Lower lobe of right lung (tissue), 2 donors: Measurements from ENCODE around the gene CNTN1. TPM values are rescaled to one million over a fixed set of nuclear protein-coding genes. Genes with fewer than 3 reads are reported as not detected.
"Not testable (repeated sequence)": the region's sequence is repeated elsewhere in the genome, so short reads cannot be mapped to it uniquely, and the experiment has no call there.

Source experiments
- ATAC-seq, 2 donors: fragments of 200-7000 bp; cut with Tn5 transposase; one replicate each; pipeline ENCODE4 v1.9.1; 2020 to 2022; ENCODE audit warnings: mild to moderate bottlenecking in 2 of 2, moderate library complexity in 2 of 2
- DNase-seq: peaks from one replicate; pipeline ENCODE4 v3.0.0-alpha.2; 2020
- H3K27ac ChIP-seq: fragments of 200-600 bp; one replicate; pipeline ENCODE4 v1.8.0; 2022
- H3K27me3 ChIP-seq: fragments of 200-600 bp; one replicate; pipeline ENCODE4 v1.8.0; 2022; ENCODE audit warnings: low read depth
- H3K36me3 ChIP-seq: fragments of 200-600 bp; one replicate; pipeline ENCODE4 v1.8.0; 2022; ENCODE audit warnings: mild to moderate bottlenecking
- H3K4me1 ChIP-seq: fragments of 200-600 bp; one replicate; pipeline ENCODE4 v1.8.0; 2022
- H3K4me3 ChIP-seq: fragments of 200-600 bp; one replicate; pipeline ENCODE4 v1.8.0; 2022; ENCODE audit warnings: mild to moderate bottlenecking
- H3K9me3 ChIP-seq: fragments of 200-600 bp; one replicate; pipeline ENCODE4 v1.8.0; 2022
- intact Hi-C: fragments of 100-400 bp; cut with DNase I; formaldehyde crosslinking; loops from one replicate; pipeline ENCODE4 v1.11.0; 2022
- total RNA-seq: library from RNA; stranded (reverse); fragmentation: NEBNext Ultra II Directional; extraction: Animal tissue kit (Norgen Biotek cat#: 25700); gene quantifications from one replicate; pipeline ENCODE4 v1.2.1, GENCODE V29; 2021
- TF ChIP-seq, protein P1 (sequence below): fragments of 200-600 bp; IDR thresholded peaks from one replicate; pipeline ENCODE4 v1.8.0; 2022; ENCODE audit warnings: antibody characterized with exemption, mild to moderate bottlenecking
- donor health status: DM: no; HTN: yes; CAD: no; lungs with severe emphysema.

The CNTN1 gene
- total RNA-seq, 1 donor from 2014 or later: 12.3 TPM

DNA sequence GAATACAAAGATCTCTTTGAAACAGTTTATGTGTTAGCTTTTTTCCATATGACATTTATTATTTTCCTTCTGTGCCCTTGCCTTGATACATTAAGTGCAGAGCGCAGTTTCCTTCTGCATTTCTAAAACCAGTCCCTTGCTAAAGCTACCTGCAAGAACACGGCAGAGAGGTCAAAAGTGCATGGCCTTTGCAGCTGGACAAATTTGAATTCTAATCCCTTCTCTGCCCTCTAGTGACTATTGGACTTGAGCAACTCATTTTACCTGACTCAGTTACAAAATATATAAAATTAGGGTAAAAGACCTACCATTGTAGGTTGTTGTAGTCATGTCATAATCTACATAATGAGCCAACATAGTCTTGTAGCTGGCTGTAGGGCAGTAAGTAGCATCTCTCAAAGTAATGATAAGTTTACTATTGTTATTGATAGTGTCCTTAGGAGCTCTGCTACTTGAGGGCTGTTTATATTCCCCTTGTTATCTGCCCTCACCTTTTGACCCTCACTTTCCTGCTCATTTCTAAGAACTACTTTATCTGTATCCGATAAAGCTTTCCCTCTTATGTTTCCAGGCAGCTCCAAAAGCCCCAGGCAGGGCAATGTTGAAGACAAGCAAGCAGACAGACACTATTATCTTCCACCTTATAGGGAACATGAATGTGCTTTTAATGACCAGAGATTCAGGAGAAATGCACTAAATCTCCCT lies 375.9 kb downstream of the CNTN1 start:
- no peak for DNase-seq
- Histone ChIP-seq H3K4me3 (no peak overlapping the region), H3K9me3 (no peaks in the 10 kb centered on the region), H3K27me3 (no peaks in the 10 kb centered on the region), H3K4me1 (no peaks in the 10 kb centered on the region), H3K36me3 (no peaks in the 10 kb centered on the region), H3K27ac (no peak overlapping the region)
- TF ChIP-seq, protein P1, sequence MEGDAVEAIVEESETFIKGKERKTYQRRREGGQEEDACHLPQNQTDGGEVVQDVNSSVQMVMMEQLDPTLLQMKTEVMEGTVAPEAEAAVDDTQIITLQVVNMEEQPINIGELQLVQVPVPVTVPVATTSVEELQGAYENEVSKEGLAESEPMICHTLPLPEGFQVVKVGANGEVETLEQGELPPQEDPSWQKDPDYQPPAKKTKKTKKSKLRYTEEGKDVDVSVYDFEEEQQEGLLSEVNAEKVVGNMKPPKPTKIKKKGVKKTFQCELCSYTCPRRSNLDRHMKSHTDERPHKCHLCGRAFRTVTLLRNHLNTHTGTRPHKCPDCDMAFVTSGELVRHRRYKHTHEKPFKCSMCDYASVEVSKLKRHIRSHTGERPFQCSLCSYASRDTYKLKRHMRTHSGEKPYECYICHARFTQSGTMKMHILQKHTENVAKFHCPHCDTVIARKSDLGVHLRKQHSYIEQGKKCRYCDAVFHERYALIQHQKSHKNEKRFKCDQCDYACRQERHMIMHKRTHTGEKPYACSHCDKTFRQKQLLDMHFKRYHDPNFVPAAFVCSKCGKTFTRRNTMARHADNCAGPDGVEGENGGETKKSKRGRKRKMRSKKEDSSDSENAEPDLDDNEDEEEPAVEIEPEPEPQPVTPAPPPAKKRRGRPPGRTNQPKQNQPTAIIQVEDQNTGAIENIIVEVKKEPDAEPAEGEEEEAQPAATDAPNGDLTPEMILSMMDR: no peak
- intact Hi-C loops: no loop called here
- no peak for ATAC-seq

DNA sequence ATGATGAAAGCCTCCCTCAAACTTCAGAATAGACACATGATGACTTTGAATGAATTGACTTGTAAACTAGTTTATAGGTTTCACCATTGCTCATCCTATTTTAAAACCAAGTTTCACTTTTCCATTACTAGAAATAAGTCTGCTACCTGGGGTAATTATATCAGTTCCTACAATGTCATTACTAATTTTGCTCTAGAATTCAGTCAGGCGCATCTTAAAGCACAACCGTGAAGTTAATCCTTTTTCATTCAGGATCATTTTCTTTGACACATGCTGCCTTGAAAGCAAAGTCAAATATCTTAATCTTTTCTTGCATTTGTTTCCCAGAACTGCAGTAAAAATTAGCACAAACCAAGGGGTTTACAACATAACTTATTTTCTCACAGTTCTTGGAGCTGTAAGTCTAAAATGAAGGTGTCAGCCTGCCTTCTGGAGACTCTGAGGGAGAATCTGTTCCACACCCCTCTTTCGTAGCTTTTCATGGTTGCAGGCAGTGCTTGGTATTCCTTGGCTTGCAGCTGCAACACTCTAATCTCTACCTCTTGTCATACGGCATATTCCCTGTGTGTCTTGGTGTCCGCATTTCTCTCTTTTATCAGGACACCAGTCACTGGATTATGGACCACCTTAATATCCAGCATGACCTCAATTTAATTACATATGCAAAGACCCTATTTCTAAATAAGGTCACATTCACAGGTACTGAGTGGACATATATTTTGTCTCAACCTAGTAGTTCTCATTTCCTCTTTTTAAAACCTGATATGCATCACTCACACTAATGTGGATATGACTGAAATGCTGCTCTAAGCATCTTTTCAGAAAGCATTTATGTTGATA lies 381.6 kb downstream of the CNTN1 start:
- H3K4me1 ChIP-seq: no peaks in the 10 kb centered on the region
- ATAC-seq (no peak), DNase-seq (no peak)
- intact Hi-C loops: no loop called here
- TF ChIP-seq, protein P1: no peak
- no peak overlapping the region for H3K4me3 ChIP-seq
- H3K27ac ChIP-seq: no peak overlapping the region
- no peaks in the 10 kb centered on the region for H3K9me3 ChIP-seq
- H3K36me3 ChIP-seq: no peaks in the 10 kb centered on the region
- no peaks in the 10 kb centered on the region for H3K27me3 ChIP-seq

DNA sequence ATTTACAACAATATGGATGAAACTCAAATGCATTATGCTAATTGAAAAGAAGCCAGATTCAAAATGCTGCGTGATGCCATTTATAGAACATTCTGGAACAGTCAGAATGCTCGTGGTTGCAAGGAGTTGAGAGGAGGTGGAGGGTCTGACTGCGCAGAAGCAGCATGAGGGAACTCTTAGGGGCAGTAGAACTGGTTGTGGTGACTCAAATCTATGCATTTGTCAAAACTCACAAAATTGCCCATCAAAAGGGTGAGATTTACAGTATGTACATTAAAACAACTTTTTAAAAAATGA lies 382.2 kb downstream of the CNTN1 start:
- no peak overlapping the region for H3K4me3 ChIP-seq
- no peak overlapping the region for H3K27ac ChIP-seq
- no peaks in the 10 kb centered on the region for H3K4me1 ChIP-seq
- intact Hi-C loops: no loop called here
- DNase-seq: no peak
- ATAC-seq: no peak
- H3K36me3 ChIP-seq: no peaks in the 10 kb centered on the region
- H3K27me3 ChIP-seq: no peaks in the 10 kb centered on the region
- H3K9me3 ChIP-seq: no peaks in the 10 kb centered on the region
- TF ChIP-seq, protein P1: no peak

GRCh38 chr12:41076114-41076513 lies 383.9 kb downstream of the CNTN1 start:
- intact Hi-C loops: no loop called here
- H3K4me3 ChIP-seq: no peak overlapping the region
- DNase-seq (no peak), ATAC-seq (no peak)
- no peaks in the 10 kb centered on the region for H3K4me1 ChIP-seq
- H3K27me3 ChIP-seq: no peaks in the 10 kb centered on the region
- H3K9me3 ChIP-seq: peaks cover 5% of the 10 kb centered on the region
- no peaks in the 10 kb centered on the region for H3K36me3 ChIP-seq
- H3K27ac ChIP-seq: no peak overlapping the region
- TF ChIP-seq, protein P1: no peak

DNA sequence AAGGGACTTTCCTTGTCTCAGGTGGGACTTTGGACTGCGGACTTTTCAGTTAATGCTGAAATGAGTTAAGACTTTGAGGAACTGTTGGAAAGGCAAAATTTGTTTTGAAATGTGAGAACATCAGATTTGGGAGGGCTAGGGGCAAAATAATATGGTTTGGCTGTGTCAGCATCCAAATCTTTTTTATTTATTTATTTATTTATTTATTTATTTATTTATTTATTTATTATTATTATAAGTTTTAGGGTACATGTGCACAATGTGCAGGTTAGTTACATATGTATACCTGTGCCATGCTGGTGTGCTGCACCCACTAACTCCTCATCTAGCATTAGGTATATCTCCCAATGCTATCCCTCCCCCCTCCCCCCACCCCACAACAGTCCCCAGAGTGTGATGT lies 389.0 kb downstream of the CNTN1 start:
- H3K36me3 ChIP-seq, H3K9me3 ChIP-seq, ATAC-seq, intact Hi-C loops, H3K27ac ChIP-seq, H3K4me3 ChIP-seq, DNase-seq, H3K27me3 ChIP-seq, H3K4me1 ChIP-seq: not testable (repeated sequence)

GRCh38 chr12:41089438-41089837 lies 397.2 kb downstream of the CNTN1 start:
- Histone ChIP-seq H3K27ac (no peak overlapping the region), H3K4me1 (no peaks in the 10 kb centered on the region), H3K9me3 (no peaks in the 10 kb centered on the region), H3K36me3 (no peaks in the 10 kb centered on the region), H3K27me3 (no peaks in the 10 kb centered on the region), H3K4me3 (no peak overlapping the region)
- DNase-seq (no peak), ATAC-seq (no peak)
- intact Hi-C loops: no loop called here
- TF ChIP-seq, protein P1: no peak
